ENCODE results near the gene CD300A.
"Not testable (repeated sequence)": the region's sequence is repeated elsewhere in the genome, so short reads cannot be mapped to it uniquely, and the experiment has no call there.

CD300A gene

DNA sequence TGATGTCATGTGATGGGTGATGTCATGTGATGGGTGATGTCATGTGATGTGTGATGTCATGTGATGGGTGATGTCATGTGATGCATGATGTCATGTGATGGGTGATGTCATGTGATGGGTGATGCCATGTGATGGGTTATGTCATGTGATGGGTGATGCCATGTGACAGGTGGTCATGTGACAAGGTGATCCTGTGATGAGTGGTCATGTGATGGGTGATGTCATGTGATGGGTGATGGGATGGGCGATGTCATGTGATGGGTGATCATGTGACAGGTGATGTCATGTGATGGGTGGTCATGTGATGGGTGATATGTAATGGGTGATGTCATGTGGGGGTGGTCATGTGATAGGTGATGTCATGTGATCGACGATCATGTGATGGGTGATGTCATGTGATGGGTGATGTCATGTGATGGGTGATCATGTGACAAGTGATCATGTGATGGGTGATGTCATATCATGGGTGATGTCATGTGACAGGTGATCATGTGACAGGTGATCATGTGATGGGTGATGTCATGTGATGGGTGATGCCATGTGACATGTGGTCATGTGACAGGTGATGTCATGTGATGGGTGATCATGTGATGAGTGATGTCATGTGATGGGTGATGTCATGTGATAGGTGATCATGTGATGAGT lies 47.7 kb downstream of the CD300A start:
- intact Hi-C loops (cut with DNase I), result no loop called here
- DNase-seq, result no peak

DNA sequence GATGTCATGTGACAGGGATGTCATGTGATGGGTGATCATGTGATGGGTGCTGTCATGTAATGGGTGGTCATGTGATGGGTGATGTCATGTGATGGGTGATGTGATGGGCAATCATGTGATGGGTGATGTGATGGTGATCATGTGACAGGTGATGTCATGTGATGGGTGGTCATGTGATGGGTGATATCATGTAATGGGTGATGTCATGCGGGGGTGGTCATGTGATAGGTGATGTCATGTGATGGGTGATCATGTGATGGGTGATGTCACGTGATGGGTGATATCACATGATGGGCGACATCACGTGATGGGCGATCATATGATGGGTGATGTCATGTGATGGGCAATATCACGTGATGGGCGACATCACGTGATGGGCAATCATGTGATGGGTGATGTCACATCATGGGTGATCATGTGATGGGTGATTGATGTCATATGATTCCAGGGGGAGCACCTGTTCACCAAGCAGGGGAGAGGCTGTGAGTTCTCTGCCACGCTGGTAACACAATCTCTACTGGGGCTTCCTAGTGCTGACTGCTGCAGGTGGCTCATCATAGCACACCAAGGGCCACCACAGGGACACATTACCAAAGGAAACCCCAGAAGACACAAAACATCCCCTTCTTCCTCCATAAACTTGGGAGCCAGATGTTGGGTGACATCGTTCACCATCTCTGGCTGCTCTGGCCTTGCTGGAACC lies 48.3 kb downstream of the CD300A start:
- intact Hi-C loops (cut with DNase I), result no loop called here
- no peak for DNase-seq

DNA sequence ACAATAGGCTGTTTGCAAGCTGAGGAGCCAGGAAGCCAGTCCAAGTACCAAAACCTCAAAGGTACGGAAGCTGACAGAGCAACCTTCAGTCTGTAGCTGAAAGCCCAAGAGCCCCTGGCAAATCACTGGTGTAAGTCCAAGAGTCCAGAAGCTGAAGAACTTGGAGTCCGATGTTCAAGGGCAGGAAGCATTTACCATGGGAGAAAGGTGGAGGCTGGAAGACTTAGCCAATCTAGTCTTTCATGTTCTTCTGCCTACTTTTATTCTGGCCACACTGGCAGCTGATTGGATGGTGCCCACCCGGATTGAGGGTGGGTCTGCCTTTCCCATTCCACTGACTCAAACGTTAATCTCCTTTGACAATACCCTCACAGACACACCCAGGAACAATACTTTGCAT lies 49.5 kb downstream of the CD300A start:
- DNase-seq, result no peak
- intact Hi-C loops (cut with DNase I), result no loop called here

DNA sequence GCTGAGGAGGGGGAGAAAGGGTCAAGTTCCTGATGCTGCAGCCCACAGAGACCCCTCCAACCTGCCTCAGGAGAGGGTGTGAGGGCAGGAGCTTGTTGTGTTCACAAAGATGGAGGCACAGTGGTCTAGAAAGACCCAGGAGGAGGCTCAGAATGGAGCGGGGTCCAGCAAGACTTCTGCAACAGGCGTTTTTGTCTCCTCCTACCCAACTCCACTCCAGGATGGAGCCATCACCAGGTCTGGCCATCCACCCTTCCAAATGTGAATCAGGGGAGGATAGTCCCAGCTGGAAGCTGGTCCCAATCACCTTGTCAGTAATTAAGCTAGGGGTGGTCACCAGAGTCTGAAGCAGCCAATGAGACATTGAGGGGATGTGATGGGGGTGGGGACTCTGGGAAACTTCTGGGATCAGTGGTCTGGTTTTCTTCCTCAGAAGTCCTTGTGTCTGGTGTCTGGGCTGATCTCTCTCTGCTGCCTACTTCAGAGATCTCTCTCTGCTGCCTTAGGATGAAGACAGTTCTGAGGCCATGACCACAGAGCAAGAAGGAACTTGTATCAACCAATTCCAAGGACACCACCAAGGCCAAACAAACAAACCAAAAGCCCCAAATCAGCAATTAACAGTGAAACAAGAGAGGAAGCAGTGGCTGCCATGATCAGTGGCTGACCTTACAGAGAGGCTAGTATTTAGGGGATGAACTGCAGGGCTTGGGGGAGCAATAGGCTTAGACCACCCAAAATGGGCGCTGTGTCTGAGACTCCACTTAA lies 50.3 kb downstream of the CD300A start:
- no peak for DNase-seq
- intact Hi-C loops (cut with DNase I), result no loop called here

DNA sequence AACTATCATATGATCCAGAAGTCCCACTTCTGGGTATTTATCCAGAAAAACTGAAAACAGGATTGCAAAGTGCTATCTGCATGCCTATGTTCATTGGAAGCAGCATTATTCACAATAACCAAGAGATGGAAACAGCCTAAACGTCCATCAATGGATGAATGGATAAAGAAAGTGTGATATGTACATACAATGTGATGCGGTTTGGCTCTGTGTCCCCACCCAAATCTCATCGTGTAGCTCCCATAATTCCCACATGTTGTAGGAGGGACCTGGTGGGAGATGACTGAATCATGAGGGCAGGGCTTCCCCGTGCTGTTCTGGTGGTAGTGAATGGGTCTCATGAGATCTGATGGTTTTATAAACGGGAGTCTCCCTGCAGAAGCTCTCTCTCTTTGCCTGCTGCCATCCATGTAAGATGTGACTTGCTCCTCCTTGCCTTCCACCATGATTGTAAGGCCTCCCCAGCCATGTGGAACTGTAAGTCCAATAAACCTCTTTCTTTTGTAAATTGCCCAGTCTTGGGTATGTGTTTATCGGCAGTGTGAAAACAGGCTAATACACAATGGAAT lies 52.1 kb downstream of the CD300A start:
- intact Hi-C loops (cut with DNase I), result not testable (repeated sequence)

DNA sequence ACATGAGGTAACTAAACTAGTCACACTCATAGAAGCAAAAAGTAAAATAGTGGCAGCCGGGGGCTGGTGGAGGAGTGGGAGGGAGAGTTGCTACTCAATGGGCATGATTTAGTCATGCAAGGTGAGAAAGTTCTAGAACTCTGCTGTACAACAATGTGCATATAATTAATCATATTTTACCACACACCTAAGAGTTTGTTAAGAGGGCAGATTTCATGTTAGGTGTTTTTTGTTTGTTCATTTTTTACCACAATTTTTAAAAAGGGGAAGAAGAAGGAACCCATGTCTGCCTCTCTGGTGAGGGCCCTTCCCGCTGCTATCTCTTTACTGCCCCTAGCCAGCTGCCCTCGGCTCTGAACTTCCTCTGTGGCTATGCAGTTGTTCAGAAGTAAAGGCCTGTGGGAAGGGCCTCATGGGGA lies 53.6 kb downstream of the CD300A start:
- intact Hi-C loops (cut with DNase I), result no loop called here
- no peak for DNase-seq

More for the DNA sequence above, 52.1 kb downstream of the CD300A start:
- not testable (repeated sequence) for DNase-seq

DNA sequence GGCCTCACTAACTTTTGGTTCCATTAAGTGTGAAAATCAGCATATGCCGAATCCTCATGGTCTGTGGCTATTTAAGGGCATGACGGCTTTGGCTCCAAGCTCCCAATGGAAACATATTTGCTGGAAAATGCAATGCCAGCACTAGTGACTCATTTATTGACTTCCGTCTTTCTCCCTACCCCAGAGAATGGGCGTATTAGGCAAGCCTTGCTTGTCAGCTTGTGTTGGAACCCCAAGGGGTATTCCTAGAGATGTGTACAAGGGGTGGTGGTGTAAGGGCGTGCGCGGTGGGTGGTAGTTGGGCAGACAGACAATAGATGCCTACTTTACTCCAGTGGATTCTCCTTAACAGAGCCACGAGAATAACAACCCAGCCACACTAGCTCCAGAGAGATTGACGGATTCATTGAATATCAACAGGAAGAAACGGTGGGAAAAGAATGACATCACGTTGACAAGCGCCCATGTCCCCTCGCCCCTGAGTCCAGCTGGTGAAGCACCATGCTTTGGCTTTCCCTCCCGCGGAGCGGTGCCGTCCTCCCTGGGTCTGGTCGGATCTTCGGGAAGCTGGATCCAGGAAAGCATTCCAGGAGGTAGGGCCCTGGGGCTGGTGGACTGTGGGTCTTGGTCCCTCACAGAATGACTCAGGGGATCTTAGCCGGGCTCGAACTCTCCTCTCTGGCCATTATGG lies 54.5 kb downstream of the CD300A start:
- intact Hi-C loops (cut with DNase I), result no loop called here
- DNase-seq, result no peak

DNA sequence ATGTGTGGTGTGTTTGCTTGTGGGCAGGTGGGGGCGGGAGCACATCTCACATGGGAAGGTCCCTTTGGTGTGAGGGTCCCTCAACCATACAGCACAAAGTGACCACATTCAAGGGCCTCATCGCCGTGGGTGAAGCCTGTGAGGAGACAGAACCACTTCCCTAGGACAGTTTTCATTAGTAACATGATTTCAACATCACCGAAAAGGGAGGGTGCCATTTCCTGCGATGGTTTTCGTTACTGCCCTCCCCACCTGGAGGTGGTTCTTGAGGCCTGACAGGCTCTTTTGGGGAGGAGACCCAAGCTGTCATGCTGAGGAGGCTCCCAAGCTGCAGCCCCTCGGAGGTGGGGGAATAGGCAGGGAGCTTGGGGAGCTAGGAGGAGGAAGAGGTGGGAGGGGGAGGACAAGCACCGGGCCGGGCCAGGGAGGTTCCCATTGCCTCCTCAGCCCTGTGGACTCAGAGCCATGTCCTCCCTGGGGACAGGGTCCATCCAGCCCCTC lies 55.3 kb downstream of the CD300A start:
- DNase-seq, result peak in 1 of 10 donors; percentile 47
- intact Hi-C loops (cut with DNase I), result no loop called here

DNA sequence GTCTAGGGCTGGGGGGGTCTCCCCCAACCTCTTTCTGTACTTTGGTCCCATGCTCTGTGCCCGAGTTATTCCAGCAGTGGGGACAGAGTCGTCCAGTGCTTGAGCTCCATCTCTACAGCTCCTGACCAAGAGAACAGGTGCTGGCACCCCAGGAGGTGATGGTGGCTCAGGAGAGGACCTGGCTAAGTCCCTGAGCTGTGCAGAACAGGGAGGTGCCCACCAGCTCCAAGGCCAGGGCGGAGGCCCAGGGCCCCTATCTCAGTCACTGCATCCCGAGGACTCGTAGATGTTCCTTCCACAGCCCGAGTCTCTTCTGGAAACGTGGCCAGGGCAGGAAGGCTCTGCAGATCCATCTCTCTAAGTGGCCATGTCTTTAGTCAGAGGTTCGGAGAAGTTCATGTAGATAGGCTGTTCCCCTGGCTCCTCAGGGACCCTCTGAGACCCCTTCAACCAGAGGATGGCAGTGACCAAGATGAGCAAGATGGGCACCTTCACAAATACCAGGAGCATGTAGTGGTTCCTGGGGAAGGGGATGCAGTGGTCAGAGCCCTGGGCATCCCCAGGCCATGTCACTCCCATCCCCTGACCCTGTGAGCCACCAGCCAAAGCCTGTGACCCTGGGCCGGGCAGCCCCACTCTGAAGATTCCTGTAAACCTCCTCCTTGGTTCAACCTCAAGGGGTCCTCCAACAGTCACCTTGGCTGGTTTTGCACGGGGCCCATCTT lies 56.1 kb downstream of the CD300A start:
- intact Hi-C loops (cut with DNase I), result no loop called here
- DNase-seq, result peak in 1 of 10 donors; percentile 44

DNA sequence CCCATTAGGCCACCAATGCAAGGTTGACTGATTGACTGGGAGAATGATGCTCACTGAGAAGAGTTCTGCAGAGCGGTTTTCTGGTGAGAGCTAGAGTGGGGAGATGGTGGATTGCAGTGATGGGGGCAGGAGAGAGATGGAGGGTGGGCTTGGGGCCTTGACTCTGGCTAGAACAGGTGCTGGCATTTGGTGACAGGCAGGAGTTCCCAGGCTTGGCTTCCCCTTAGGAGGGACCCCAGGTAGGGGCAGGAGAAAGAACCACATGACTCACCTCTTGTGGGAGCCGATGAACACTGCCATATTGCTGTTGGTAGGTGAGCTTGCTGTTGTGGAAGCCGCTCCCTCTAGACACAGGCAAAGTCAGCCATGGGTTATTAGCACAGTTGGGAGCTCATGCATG lies 56.9 kb downstream of the CD300A start:
- no peak for DNase-seq
- intact Hi-C loops (cut with DNase I), result no loop called here

DNA sequence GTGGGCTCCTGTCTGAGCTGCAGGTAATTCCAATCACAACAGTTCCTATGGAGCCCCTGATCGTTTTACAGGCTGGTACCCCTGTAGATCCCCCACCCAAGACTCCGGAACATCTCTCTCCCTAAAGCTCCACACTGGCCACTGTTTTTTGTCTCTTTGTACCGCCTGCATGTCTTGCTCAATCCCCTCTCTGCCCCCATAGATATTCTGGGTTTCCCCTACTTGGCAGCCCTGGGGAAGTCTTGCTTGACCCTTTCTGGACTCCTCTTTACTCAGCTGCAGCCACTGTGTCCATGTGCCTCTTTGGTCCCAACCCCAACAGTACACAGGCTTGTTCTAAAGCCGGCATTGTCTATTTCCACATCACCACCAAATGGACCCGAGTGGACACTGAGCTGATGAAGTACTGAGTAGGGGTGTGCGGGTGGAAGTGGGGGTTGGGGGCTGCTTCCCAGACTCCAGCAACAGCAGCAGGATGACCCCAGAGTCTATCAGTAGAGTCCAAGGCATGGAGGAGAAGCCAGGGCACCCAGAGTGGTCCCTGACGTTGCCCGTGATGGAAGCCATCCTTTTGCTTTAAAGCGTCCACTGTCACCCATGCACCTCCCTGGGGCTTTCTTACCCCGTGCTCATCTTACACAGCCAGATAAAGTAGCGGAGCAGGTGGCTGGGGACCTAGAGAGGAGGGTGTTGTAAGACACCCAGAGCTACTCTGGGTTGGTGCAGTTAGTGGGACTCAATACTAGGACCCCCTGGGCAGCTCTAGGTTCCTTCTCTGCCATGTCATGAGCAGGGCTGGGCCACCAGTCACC lies 58.4 kb downstream of the CD300A start:
- peak in 1 of 10 donors; percentile 52 for DNase-seq
- intact Hi-C loops (cut with DNase I), result no loop called here

DNA sequence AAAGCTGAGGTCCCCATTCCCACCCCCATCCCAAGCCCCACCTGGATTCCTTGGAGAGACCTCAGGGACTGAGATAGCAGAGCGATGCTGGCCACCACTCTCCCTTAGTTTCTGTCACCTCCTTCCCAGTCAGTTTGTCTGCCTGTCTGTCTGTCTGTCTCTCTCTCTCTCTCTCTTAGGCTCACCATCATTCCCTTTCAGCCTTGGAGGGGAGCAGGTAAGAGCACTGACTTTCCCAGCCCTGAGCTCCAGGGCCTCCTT lies 59.0 kb downstream of the CD300A start:
- intact Hi-C loops (cut with DNase I), result no loop called here
- DNase-seq, result no peak

DNA sequence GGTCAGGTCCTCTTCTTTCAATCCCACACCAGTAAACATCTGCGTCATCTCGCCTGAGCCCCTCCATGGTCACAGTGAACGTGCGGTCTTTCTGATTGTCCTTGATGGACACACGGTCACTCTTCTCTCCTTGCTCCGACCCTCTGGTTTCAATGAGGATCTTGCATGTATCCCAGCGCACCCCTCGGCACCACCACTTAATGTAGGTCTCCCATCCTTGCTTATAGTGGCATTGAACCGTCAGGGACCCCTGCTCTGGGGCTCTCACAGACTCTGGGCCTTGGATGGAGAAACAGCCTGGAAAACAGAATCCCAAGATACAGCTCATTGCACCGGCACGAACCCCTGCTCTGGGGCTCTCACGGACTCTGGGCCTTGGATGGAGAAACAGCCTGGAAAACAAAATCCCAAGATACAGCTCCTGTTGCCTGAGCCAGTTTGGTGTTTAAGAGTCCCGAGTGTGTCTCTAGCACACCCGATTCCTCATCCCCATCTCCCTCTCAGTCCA lies 59.4 kb downstream of the CD300A start:
- intact Hi-C loops (cut with DNase I), result no loop called here
- peak in 2 of 10 donors; percentile 3 to 18 for DNase-seq

DNA sequence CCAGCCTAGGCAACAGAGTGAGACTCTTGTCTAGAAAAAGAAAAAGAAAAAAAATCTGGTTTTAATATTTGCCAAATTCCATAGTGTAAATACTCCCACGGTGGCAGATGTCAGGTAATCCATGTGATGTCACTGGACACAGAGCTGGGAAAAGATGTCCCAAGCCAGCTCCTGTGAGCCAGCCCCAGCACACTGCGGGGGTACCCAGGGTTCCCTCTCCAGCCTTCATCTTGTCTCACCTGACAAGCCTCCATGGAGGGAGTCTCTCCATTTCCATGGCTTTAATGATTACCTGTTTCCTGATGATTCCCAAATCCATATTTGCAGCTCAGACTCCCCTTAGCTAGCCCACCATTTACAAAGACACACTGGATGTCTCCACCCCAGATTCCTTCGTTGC lies 60.2 kb downstream of the CD300A start:
- DNase-seq, result no peak
- intact Hi-C loops (cut with DNase I), result no loop called here

DNA sequence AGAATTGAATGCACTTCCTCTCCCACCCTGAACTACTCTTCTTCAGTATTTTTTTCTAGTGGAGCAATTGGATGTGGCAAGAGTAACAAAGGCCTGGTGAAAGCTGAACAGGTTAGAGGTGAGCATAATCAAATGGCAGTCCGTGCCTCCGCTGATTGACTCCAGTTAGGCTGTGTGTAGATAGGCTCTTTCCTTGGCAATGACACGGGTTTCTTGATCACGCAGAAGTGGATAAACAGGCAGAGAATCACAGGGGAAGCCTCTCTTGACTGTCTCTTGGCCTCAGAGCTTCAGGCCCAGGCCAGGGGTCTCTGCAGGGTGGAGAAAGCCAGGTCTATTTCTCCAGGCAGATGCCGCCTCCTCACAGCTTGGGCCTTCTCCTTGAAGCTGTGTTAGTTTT lies 60.6 kb downstream of the CD300A start:
- intact Hi-C loops (cut with DNase I), result no loop called here

DNA sequence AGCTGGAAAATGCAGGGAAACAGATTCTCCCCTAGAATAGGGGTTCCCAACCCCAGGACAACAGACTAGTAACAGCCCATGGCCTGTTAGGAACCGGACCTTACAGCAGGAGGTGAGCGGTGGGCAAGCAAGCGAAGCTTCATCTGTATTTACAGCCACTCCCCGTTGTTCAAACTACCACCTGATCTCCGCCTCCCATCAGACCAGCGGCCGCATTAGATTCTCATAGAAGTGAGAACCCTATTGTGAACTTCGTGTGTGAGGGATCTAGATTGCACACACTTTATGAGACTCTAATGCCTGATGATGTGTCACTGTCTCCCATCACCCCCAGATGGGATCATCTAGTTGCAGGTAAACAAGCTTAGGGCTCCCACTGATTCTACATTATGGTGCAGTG lies 61.3 kb downstream of the CD300A start:
- intact Hi-C loops (cut with DNase I), result no loop called here
- DNase-seq, result peak in 1 of 10 donors; percentile 48

More for the DNA sequence above, 60.6 kb downstream of the CD300A start:
- peak in 1 of 10 donors; percentile 26 for DNase-seq

DNA sequence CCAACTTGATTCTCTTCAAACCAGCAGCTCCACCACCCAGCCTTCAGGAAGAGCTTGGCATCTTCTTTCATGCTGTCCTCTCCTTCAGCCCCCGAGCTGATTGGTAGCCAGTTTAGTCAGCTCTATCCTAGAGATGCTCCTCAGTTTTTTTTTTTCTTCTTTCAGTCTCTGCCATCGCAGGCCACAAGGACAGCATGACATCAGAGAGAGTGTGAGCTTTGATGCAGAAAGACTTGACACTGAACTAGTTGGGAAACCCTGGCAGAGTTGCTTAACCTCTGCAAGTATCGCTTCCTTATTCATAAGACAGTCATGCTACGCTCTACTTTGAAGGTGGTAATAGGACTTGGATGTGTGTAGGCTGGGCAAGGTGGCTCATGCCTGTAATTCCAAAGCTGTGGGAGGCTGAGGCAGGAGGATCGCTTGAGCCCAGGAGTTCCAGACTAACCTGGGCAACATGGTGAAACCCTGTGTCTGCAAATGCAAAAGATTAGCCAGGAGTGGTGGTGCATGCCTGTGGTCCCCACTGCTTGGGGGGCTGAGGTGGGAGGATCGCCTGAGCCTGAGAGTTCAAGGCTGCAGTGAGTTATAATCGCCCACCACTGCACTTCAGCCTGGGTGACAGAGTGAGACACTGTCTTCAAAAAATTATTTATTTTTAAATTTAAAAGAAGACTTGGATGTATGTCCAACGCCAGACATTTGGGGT lies 62.2 kb downstream of the CD300A start:
- intact Hi-C loops (cut with DNase I), result no loop called here
- peak in 3 of 10 donors; percentile 6 to 30 (median 21) for DNase-seq

DNA sequence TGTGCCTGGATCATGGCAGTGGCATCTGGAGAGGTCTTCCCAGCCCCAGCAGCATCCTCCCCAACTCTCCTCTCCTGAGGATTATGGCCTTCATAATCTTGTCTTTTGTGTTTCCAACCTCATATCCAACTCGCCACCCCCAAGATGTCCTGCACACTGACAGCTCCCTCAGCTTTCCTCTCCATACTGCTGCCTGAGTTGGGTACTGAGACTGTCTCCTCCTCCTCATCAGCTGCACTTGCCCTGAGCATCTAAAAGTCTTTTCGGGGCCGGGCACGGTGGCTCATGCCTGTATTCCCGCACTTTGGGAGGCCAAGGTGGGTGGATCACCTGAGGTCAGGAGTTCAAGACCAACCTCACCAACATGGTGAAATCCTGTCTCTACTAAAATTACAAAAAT lies 62.8 kb downstream of the CD300A start:
- DNase-seq, result peak in 2 of 10 donors; percentile 21 to 37

More for the DNA sequence above, 62.8 kb downstream of the CD300A start:
- intact Hi-C loops (cut with DNase I), result no loop called here
